NCI-H2107 (cell line): ENCODE results near the gene ACTBL2.
A peak's percentile ranks its signal among the peaks of the same experiment; 100 is the strongest.

Experiments used
- DNase-seq: peaks from one replicate; lab custom pipeline; 2025; lab: John Stamatoyannopoulos, UW

ACTBL2 gene

GRCh38 chr5:57448751-57449150 lies 33.9 kb downstream of the ACTBL2 start:
- no peak for DNase-seq

- no peak for DNase-seq
Observed at GRCh38 chr5:57448287-57448686, 34.3 kb downstream of the ACTBL2 start.

GRCh38 chr5:57447658-57448057 lies 35.0 kb downstream of the ACTBL2 start:
- no peak for DNase-seq

- no peak for DNase-seq
Observed at GRCh38 chr5:57446966-57447365, 35.6 kb downstream of the ACTBL2 start.

GRCh38 chr5:57445705-57446037 lies 36.9 kb downstream of the ACTBL2 start:
- no peak for DNase-seq

- no peak for DNase-seq
Observed at GRCh38 chr5:57445006-57445704, 37.5 kb downstream of the ACTBL2 start.

- no peak for DNase-seq
Observed at GRCh38 chr5:57442080-57442839, 40.4 kb downstream of the ACTBL2 start.

- DNase-seq: peak; percentile 12
Observed at GRCh38 chr5:57441557-57441956, 41.1 kb downstream of the ACTBL2 start.

- DNase-seq: no peak
Observed at GRCh38 chr5:57439601-57440000, 43.0 kb downstream of the ACTBL2 start.

GRCh38 chr5:57437976-57438805 lies 44.4 kb downstream of the ACTBL2 start:
- DNase-seq: no peak

- no peak for DNase-seq
Observed at GRCh38 chr5:57436586-57436985, 46.0 kb downstream of the ACTBL2 start.

- DNase-seq: no peak
Observed at GRCh38 chr5:57435701-57436134, 46.9 kb downstream of the ACTBL2 start.

- DNase-seq: no peak
Observed at GRCh38 chr5:57434683-57435082, 47.9 kb downstream of the ACTBL2 start.

- DNase-seq: no peak
Observed at GRCh38 chr5:57434227-57434640, 48.4 kb downstream of the ACTBL2 start.

- no peak for DNase-seq
Observed at GRCh38 chr5:57432876-57433275, 49.7 kb downstream of the ACTBL2 start.

GRCh38 chr5:57431759-57432158 lies 50.9 kb downstream of the ACTBL2 start:
- DNase-seq: no peak
